Thymus (tissue), 14 donors: Measurements from ENCODE around the gene SLX1B. TPM values are rescaled to one million over a fixed set of nuclear protein-coding genes. Genes with fewer than 3 reads are reported as not detected.
"Not testable (repeated sequence)": the region's sequence is repeated elsewhere in the genome, so short reads cannot be mapped to it uniquely, and the experiment has no call there.

ENCODE experiments used
- DNase-seq, 9 donors: peaks; one replicate each; pipeline ENCODE4 v3.0.0-alpha.2; 2013; ENCODE audit warnings: low spot score in 9 of 9, low read depth in 6 of 9, missing footprints in 1 of 9
- H3K27ac ChIP-seq, 2 donors: one replicate each; pipeline ENCODE4 v1.5.1; 2013; ENCODE audit warnings: control low read depth in 1 of 2, low read depth in 1 of 2, low read length in 1 of 2, mild to moderate bottlenecking in 1 of 2, moderate library complexity in 1 of 2
- H3K27me3 ChIP-seq, 2 donors: one replicate each; pipeline ENCODE4 v1.5.1; 2013; ENCODE audit warnings: low read length in 1 of 2; ENCODE audit not compliant: control insufficient read depth in 2 of 2, insufficient read depth in 1 of 2
- H3K36me3 ChIP-seq, 2 donors: one replicate each; pipeline ENCODE4 v1.5.1; 2013; ENCODE audit warnings: low read length in 1 of 2, mild to moderate bottlenecking in 1 of 2, moderate library complexity in 1 of 2; ENCODE audit not compliant: control insufficient read depth in 2 of 2, insufficient read depth in 2 of 2
- H3K4me1 ChIP-seq, 2 donors: one replicate each; pipeline ENCODE4 v1.5.1; 2013; ENCODE audit warnings: low read length in 2 of 2; ENCODE audit not compliant: control insufficient read depth in 2 of 2, insufficient read depth in 2 of 2
- H3K4me3 ChIP-seq, 2 donors: one replicate each; pipeline ENCODE4 v1.5.1; 2013; ENCODE audit warnings: low read length in 2 of 2, control low read depth in 1 of 2, mild to moderate bottlenecking in 1 of 2
- H3K9me3 ChIP-seq, 2 donors: one replicate each; pipeline ENCODE4 v1.5.1; 2013; ENCODE audit warnings: low read length in 1 of 2, mild to moderate bottlenecking in 1 of 2; ENCODE audit not compliant: control insufficient read depth in 2 of 2, insufficient read depth in 1 of 2
- WGBS: extraction: QIAGEN DNeasy Blood & Tissue Kit; methylation state at CpG from one replicate; pipeline ENCODE4 v1.1.7; 2013; 5-methylcytosine and 5-hydroxymethylcytosine counted together
- long read RNA-seq, 10 donors: transcript quantifications; one replicate each; lab custom pipeline, GENCODE V29; 2026
- polyA plus RNA-seq: library from polyadenylated mRNA; stranded (reverse); fragments of 200-250 nt; gene quantifications from one replicate; pipeline ENCODE4 v1.2.3, GENCODE V29; 2013
- total RNA-seq: library from RNA; stranded (reverse); fragments of 120-200 nt; gene quantifications from one replicate; pipeline ENCODE4 v1.2.4, GENCODE V29; 2013
- donor health status: healthy.

The SLX1B gene
- total RNA-seq: 19.6 TPM
- polyA plus RNA-seq: 19.1 TPM
- long read RNA-seq, donor 1, partial matches to known transcripts: 0 of 1 reads
- long read RNA-seq, donor 1, other reads (novel, unspliced or antisense): 0 of 1 reads
- long read RNA-seq, donor 2: 0 reads
- long read RNA-seq, donor 3, transcript SLX1B-201 (6 exons, 1,165 nt): major isoform, 25 of 29 reads
- long read RNA-seq, donor 3, partial matches to known transcripts: 0 of 29 reads
- long read RNA-seq, donor 3, other reads (novel, unspliced or antisense): 0 of 29 reads
- long read RNA-seq, donor 4, partial matches to known transcripts: 0 of 4 reads
- long read RNA-seq, donor 4, other reads (novel, unspliced or antisense): 0 of 4 reads
- long read RNA-seq, donor 5, transcript SLX1B-201 (6 exons, 1,165 nt): major isoform, 19 of 23 reads
- long read RNA-seq, donor 5, partial matches to known transcripts: 0 of 23 reads
- long read RNA-seq, donor 5, other reads (novel, unspliced or antisense): 0 of 23 reads
- long read RNA-seq, donor 6, partial matches to known transcripts: 0 of 4 reads
- long read RNA-seq, donor 6, other reads (novel, unspliced or antisense): 0 of 4 reads
- long read RNA-seq, donor 7, transcript SLX1B-201 (6 exons, 1,165 nt): major isoform, 8 of 8 reads
- long read RNA-seq, donor 7, partial matches to known transcripts: 0 of 8 reads
- long read RNA-seq, donor 7, other reads (novel, unspliced or antisense): 0 of 8 reads
- long read RNA-seq, donor 8, partial matches to known transcripts: 0 of 3 reads
- long read RNA-seq, donor 8, other reads (novel, unspliced or antisense): 0 of 3 reads
- long read RNA-seq, donor 9, transcript SLX1B-201 (6 exons, 1,165 nt): major isoform, 7 of 7 reads
- long read RNA-seq, donor 9, partial matches to known transcripts: 0 of 7 reads
- long read RNA-seq, donor 9, other reads (novel, unspliced or antisense): 0 of 7 reads
- long read RNA-seq, donor 10, transcript SLX1B-201 (6 exons, 1,165 nt): major isoform, 13 of 13 reads
- long read RNA-seq, donor 10, partial matches to known transcripts: 0 of 13 reads
- long read RNA-seq, donor 10, other reads (novel, unspliced or antisense): 0 of 13 reads

DNA sequence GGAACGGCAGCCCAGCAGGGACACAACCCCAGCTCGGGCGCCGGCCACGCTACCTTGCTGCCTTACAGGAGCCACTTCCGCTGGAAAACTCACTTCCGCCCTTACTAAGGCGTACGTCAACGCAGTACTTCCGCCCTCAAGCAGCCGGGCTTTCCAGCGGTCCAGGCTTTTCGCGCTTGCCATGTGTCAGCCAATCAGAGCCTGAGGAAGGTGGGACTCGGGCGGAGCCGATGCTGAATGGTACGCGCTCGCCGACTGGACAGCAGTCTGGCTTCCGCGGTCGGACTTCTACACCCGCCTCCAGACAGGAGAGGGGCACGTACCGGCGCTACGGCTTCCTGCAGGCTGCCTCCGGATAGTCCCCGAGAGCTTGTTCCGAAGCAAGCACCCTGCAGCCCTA lies at the start of gene SLX1B, which contains the start of gene BOLA2:
Gene SLX1B (plus strand): TSS at position 265 of the 400 bp plus-strand sequence.
Gene BOLA2 (minus strand): TSS at position 83 of the 400 bp plus-strand sequence. CDS start 98 bp downstream, outside the sequence.
- H3K4me3 ChIP-seq, H3K27me3 ChIP-seq, H3K27ac ChIP-seq, DNase-seq, H3K9me3 ChIP-seq, H3K4me1 ChIP-seq, H3K36me3 ChIP-seq: not testable (repeated sequence)
- WGBS: no CpG with 5 or more reads among the region's 33 CpGs

DNA sequence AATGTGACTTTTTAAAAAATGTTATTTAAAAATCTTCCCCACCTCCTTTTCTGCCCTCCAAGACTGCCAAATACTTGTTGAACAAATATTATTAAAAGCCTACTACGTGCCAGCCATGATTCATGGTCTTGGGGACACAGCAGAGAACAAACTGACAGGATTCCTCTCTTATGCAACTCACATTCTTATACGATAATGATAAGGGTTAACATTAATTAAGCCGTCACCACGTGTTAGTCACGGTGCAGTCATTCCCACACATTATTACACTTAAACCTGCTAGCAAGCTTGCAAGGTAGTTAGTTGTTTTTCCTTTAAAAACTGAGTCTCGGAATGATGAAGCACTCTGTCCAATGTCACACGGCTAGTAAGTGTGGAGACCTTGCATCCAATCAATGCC lies 49.1 kb upstream of the SLX1B start:
- 95% methylated on average over 7 of the region's 7 CpGs for WGBS
- H3K4me3 ChIP-seq, H3K9me3 ChIP-seq, H3K27ac ChIP-seq, DNase-seq, H3K36me3 ChIP-seq, H3K27me3 ChIP-seq, H3K4me1 ChIP-seq: not testable (repeated sequence)

DNA sequence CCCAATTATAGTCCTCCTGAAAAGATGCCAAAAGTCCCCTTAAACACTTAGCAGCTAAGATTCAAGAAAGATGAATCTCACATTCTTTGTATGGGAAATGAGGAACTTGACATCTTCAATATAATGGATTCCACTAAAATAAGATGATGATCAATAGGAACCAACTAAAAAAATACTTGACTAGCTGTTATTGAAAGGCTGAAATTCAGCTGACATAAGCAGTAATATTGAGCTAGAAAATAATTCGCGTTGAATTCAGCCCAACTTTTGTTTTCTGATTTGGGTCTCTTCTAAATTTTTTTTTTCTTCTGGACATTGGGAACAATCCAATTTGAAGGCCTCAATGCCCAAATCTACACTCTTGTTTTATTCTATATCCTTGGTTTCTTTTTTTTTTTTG lies 30.7 kb upstream of the SLX1B start:
- DNase-seq, H3K9me3 ChIP-seq, H3K4me1 ChIP-seq, H3K27me3 ChIP-seq, H3K36me3 ChIP-seq, H3K4me3 ChIP-seq, H3K27ac ChIP-seq: not testable (repeated sequence)
- 97% methylated on average over 2 of the region's 2 CpGs for WGBS

DNA sequence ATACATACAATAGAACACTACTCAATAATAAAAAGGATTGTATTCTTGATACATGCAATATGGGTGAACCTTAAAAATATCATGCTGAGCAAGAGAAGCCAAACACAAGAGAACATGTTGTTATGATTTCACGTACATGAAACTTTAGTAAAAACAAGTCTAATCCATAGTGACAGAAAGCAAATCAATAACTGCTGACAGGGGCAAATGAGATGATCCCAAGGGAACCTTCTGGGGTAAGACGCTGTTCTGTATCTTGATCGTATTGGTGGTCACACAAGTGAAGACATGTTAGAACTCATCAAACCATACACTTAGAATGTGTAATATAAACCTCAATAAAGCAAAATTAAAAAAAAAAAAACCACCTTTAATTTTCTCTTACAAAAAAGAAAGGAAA lies 28.9 kb upstream of the SLX1B start:
- WGBS: 96% methylated on average over 3 of the region's 3 CpGs
- DNase-seq, H3K4me1 ChIP-seq, H3K27ac ChIP-seq, H3K9me3 ChIP-seq, H3K27me3 ChIP-seq, H3K36me3 ChIP-seq, H3K4me3 ChIP-seq: not testable (repeated sequence)

DNA sequence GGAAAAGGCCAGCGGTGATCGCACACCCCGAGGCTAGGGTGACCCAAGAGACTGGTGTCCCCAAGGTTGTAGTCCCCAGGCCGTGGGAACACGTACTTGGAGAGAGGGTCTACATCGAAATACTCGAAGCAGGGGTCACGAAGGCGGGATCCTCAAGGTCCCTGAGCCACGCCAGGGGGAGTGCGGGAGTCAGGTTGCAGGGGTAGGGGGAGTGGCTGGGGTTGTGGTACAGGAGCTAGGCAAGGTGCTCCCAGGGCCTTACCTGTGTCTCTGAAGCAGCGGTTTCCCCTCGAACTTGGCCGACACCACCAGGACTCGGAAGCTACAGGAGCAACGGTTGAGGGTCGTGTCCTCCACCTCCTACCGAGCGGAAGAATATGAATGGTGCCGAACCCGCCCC lies 579 bp upstream of the SLX1B start:
- DNase-seq, H3K36me3 ChIP-seq, H3K27ac ChIP-seq, H3K4me3 ChIP-seq, H3K27me3 ChIP-seq, H3K9me3 ChIP-seq, H3K4me1 ChIP-seq: not testable (repeated sequence)
- no CpG with 5 or more reads among the region's 21 CpGs for WGBS

DNA sequence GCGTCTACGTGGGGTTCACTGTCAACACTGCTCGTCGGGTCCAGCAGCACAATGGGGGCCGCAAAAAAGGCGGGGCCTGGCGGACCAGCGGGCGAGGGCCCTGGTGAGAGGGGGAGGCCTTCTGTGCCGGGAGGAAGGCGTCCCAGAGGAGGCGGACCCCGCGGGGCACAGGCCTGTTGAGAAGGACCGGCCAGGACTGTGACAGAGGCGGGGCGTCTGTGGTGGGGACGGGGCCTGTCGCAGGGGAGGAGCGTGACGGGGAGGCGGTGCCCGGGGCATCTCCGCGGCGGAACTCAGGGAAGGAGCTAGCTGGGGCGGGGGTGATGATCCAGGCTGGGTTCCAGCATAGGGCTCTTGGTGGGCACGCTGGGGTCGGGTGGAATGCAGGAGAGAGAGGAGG lies 495 bp downstream of the SLX1B start:
- H3K27me3 ChIP-seq, H3K36me3 ChIP-seq, DNase-seq, H3K27ac ChIP-seq, H3K4me1 ChIP-seq, H3K9me3 ChIP-seq, H3K4me3 ChIP-seq: not testable (repeated sequence)
- WGBS: no CpG with 5 or more reads among the region's 29 CpGs

DNA sequence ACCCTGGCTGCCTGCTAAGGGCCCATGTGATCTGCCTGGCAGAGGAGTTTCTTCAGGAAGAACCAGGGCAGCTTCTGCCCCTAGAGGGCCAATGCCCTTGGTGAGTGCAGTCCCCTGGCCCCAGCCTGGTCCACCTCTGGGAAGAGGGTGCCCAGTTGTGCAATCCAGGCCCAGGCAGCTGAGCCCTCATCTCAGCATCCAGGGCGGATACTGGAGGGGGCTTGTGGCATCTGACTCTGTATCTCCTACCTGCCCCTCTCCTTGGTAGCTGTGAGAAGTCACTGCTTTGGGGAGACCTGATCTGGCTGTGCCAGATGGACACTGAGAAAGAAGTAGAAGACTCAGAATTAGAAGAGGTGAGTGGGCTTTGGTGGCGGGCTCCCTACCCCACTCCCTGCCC lies 3.3 kb downstream of the SLX1B start:
- not testable (repeated sequence) for H3K36me3 ChIP-seq

DNA sequence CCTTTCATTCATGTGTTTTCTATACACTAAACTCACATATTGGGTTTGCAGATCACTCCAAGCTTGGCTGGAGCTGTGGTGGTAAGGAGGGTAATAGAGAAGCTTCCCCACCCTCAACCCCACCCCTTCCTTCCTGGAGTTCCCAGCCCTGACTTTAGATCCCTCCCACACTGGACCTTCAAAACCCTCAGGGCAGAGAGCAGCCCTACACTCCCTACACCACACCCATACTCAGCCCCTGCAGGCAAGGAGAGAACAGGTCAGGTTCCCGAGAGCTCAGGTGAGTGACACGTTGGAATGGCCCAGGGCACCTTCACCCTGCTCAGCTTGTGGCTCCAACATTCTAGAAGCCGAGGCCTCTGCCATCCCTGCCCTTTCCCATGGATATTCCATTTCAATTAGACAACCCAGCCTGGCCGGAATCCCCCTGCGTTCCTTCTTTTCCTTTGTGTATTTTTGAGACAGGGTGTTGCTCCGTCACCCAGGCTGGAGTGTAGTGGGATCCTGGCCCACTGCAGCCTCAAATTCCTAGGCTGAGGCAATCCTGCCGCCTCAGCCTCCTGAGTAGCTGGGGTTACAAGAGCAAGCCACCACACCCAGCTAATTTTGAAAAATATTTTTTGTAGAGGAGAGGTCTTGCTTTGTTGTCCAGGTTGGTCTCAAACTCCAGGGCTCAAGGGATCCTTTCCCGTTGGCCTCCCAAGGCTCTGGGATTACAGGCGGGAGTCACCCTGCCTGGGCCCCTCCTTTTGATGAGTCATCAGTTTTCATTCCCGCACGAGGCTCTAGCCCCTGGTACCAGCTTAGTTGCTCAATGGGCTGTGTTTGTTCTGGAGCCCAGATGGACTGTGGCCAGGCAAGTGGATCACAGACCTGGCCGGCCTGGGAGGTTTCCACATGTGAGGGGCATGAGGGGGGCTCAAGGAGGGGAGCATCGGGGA lies 5.6 kb downstream of the SLX1B start, which contains the start of gene SULT1A4:
Gene SULT1A4 (plus strand): TSS at position 208 of the 941 bp plus-strand sequence. CDS start 1,473 bp downstream, outside the sequence.
- H3K4me1 ChIP-seq, H3K27ac ChIP-seq, H3K27me3 ChIP-seq, H3K9me3 ChIP-seq, H3K36me3 ChIP-seq, DNase-seq, H3K4me3 ChIP-seq: not testable (repeated sequence)
- WGBS: no CpG with 5 or more reads among the region's 13 CpGs

More for the DNA sequence above, 3.3 kb downstream of the SLX1B start:
- H3K9me3 ChIP-seq, DNase-seq, H3K4me3 ChIP-seq, H3K4me1 ChIP-seq, H3K27me3 ChIP-seq, H3K27ac ChIP-seq: not testable (repeated sequence)
- 100% methylated on average over 1 of the region's 2 CpGs for WGBS
